MCF 10A (cell line): ENCODE measurements around the gene LRCH4. TPM values are rescaled to one million over a fixed set of nuclear protein-coding genes. Genes with fewer than 3 reads are reported as not detected.

ENCODE experiments used
- BruUV-seq: library from RNA; stranded (reverse); fragments of 400-500 nt; replicated peaks from 2 replicates; lab custom pipeline; 2021; lab: Mats Ljungman, UMichigan
- CTCF ChIA-PET: fragments of 300-600 bp; sonication (Branson Sonifier 250); formaldehyde crosslinking; extraction: SDS; loops from one replicate; lab custom pipeline; 2021; ENCODE audit warnings: antibody characterized with exemption, inconsistent platforms; lab: Yijun Ruan, JAX
- POLR2A ChIA-PET: fragments of 300-600, 350-650 bp; sonication (Branson Sonifier 250); formaldehyde crosslinking; extraction: SDS; loops from one replicate; lab custom pipeline; 2020; ENCODE audit warnings: antibody characterized with exemption, inconsistent platforms; lab: Yijun Ruan, JAX
- DNase-seq: peaks from one replicate; pipeline ENCODE4 v3.0.0-alpha.2; 2018; ENCODE audit not compliant: unreplicated experiment
- H3K27ac Mint-ChIP-seq: one replicate; pipeline ENCODE4 v1.8.0; 2022; ENCODE audit warnings: mild to moderate bottlenecking, low read depth, mixed read lengths; ENCODE audit not compliant: unreplicated experiment
- H3K27me3 Mint-ChIP-seq: one replicate; pipeline ENCODE4 v1.8.0; 2022; ENCODE audit warnings: mixed read lengths; ENCODE audit not compliant: insufficient read depth, unreplicated experiment
- H3K36me3 Mint-ChIP-seq: one replicate; pipeline ENCODE4 v1.8.0; 2022; ENCODE audit warnings: mild to moderate bottlenecking, moderate library complexity, mixed read lengths; ENCODE audit not compliant: insufficient read depth, unreplicated experiment
- H3K4me1 Mint-ChIP-seq: one replicate; pipeline ENCODE4 v1.8.0; 2022; ENCODE audit warnings: mixed read lengths; ENCODE audit not compliant: insufficient read depth, unreplicated experiment
- H3K4me3 Mint-ChIP-seq: one replicate; pipeline ENCODE4 v1.8.0; 2022; ENCODE audit warnings: mild to moderate bottlenecking, moderate library complexity, mixed read lengths; ENCODE audit not compliant: unreplicated experiment
- H3K9me3 Mint-ChIP-seq: one replicate; pipeline ENCODE4 v1.8.0; 2022; ENCODE audit warnings: mixed read lengths; ENCODE audit not compliant: unreplicated experiment
- CTCF ChIP-seq: fragments of 200-600 bp; IDR thresholded peaks from one replicate; pipeline ENCODE4 v1.8.0; 2022; ENCODE audit warnings: antibody characterized with exemption, mild to moderate bottlenecking; ENCODE audit not compliant: unreplicated experiment
- intact Hi-C: fragments of 100-400 bp; cut with micrococcal nuclease; formaldehyde crosslinking; loops from 2 replicates; pipeline ENCODE4 v1.14.1; 2022
- total RNA-seq: library from RNA; stranded (reverse); gene quantifications from 2 replicates; pipeline ENCODE4 v1.2.3, GENCODE V29; 2022

The LRCH4 gene
- total RNA-seq, 1 experiment from 2014 or later, result 22.3 TPM

GRCh38 chr7:100547872-100548271 lies 38.1 kb downstream of the LRCH4 start:
- CTCF ChIA-PET, result interaction anchor here (1.1 to 5.4 kb wide), 3 partner anchors 12 to 28 kb away, joined by 4 to 52 read pairs (median 14); no protein-coding TSS in a partner anchor

GRCh38 chr7:100546926-100547800 lies 38.8 kb downstream of the LRCH4 start:
- BruUV-seq, result no TSS peak
- no peak for TF ChIP-seq CTCF
- POLR2A ChIA-PET, result interaction anchor here (1.5 to 3.2 kb wide), 2 partner anchors 8 to 41 kb away, joined by 4 to 23 read pairs; no protein-coding TSS in a partner anchor

More at GRCh38 chr7:100547872-100548271, 38.1 kb downstream of the LRCH4 start:
- Mint-ChIP-seq H3K9me3 (no peaks in the 10 kb centered on the region), H3K4me3 (no peak overlapping the region), H3K27ac (peak overlapping the region; percentile 78), H3K36me3 (peaks cover 29% of the 10 kb centered on the region), H3K27me3 (no peaks in the 10 kb centered on the region), H3K4me1 (peaks cover 36% of the 10 kb centered on the region)
- POLR2A ChIA-PET, result interaction anchor here (2.4 kb wide), 1 partner anchor 9 kb away, joined by 14 read pairs; the partner anchor contains the start of gene AGFG2
- intact Hi-C loops, result no loop called here
- TF ChIP-seq CTCF, result no peak
- BruUV-seq, result no TSS peak
- no peak for DNase-seq

GRCh38 chr7:100546129-100546925 lies 39.6 kb downstream of the LRCH4 start:
- ChIA-PET CTCF (interaction anchor here (0.5 to 5.4 kb wide), 5 partner anchors 10 to 155 kb away, joined by 3 to 52 read pairs (median 3); no protein-coding TSS in a partner anchor), POLR2A (interaction anchor here (0.6 to 3.2 kb wide), 11 partner anchors 7 to 627 kb away, joined by 3 to 23 read pairs (median 6); partner anchors contain the start of genes FBXO24, LRCH4, MOSPD3 and POP7)
- Mint-ChIP-seq H3K36me3 (peaks cover 16% of the 10 kb centered on the region), H3K4me3 (no peak overlapping the region), H3K27ac (peak overlapping the region; percentile 78), H3K9me3 (no peaks in the 10 kb centered on the region), H3K4me1 (peaks cover 44% of the 10 kb centered on the region), H3K27me3 (no peaks in the 10 kb centered on the region)
- BruUV-seq, result no TSS peak
- no peak for DNase-seq
- TF ChIP-seq CTCF, result no peak
- intact Hi-C loops, result no loop called here

More at GRCh38 chr7:100546926-100547800, 38.8 kb downstream of the LRCH4 start:
- no peak for DNase-seq
- Mint-ChIP-seq H3K4me1 (peaks cover 40% of the 10 kb centered on the region), H3K27me3 (no peaks in the 10 kb centered on the region), H3K36me3 (peaks cover 22% of the 10 kb centered on the region), H3K9me3 (no peaks in the 10 kb centered on the region), H3K27ac (peak overlapping the region; percentile 78), H3K4me3 (no peak overlapping the region)
- intact Hi-C loops, result no loop called here
- CTCF ChIA-PET, result interaction anchor here (0.5 to 5.4 kb wide), 5 partner anchors 12 to 154 kb away, joined by 3 to 52 read pairs (median 4); no protein-coding TSS in a partner anchor
